HT1080 (cell line): ENCODE results near the gene PCLO. TPM values are rescaled to one million over a fixed set of nuclear protein-coding genes. Genes with fewer than 3 reads are reported as not detected.
"Not testable (repeated sequence)": the region's sequence is repeated elsewhere in the genome, so short reads cannot be mapped to it uniquely, and the experiment has no call there.

Source experiments
- DNase-seq: peaks from one replicate; pipeline ENCODE4 v3.0.0-alpha.2; 2015; ENCODE audit warnings: low read depth
- total RNA-seq: library from RNA; depleted of rRNA; stranded (reverse); fragments of >200 nt; shearing (Covaris generic); gene quantifications from 2 replicates; pipeline ENCODE4 v1.2.3, GENCODE V29; 2014

PCLO gene
- total RNA-seq, 1 experiment from 2014 or later, result 2.2 TPM

DNA sequence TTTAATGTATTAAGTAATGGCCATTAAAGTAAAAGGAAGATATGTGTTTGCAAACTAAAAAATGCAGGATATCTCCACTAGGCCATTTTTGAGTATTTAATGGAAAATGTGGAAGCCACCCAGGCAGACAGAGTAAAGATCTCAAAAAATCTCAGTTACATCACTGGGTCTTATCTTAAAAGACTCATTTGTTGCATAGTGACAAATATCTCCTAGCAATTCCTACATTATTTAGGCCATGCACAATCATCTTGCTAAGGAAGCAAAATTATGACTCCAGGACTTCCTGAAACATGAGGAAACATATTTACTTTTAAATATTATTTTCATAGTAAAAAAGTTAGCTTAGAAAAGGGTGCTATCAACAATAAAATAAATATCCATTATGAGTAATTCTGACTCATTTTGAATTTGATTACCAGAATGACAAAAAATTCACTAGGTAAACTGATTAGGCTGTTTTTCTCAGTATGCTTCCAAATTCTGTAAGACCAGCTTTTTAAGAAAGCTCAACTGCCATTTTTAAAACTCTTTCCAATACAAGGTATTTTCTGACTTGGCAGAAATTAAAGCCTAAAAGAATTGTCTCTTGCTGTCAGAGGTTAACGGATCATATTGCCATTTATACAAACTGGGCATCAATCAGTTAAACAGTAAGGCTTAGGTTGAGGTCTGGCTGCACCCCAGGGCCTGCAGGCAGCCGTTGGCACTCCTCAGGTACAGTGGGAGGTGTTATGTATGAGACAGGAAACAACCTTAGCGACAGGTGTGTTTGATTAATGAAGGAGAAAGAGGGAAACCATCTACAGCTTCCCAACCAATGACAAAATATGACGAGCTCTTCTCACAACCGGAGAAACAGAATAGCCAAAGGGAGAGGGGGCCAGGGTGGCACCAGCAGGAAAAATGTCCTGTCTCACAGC lies 31.8 kb downstream of the PCLO start:
- DNase-seq, result no peak

DNA sequence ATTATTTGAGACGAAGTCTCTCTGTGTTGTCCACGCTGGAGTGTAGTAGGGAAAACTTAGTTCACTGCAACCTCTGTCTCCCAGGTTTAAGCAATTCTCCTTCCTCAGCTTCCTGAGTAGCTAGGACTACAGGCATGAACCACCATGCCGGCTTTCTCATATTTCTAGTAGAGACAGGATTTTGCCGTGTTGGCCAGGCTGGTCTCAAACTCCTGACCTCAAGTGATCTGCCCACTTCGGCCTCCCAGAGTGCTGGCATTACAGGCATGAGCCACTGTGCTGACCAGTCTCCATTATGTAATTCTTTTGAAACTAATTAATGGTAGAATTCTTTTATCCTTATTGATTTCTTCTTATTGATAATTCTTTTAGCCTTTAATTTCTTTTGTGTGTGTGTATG lies 32.5 kb downstream of the PCLO start:
- DNase-seq, result no peak

DNA sequence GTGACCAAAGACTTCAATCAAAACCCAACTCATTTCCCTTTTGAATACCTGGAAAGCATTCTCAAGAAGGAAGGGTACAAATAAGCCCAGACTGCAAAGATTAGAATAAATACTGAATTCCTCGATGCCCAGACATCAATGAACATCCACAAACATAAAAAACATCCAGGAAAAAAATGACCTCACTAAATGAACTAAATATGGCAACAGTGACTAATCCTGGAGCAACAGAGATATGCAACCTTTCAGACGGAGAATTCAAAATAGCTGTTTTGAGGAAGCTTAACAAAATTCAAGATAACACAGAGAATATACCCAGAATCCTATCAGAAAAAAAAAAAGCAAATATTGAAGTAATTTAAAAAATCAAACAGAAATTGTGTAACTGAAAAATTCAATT lies 43.2 kb downstream of the PCLO start:
- no peak for DNase-seq

DNA sequence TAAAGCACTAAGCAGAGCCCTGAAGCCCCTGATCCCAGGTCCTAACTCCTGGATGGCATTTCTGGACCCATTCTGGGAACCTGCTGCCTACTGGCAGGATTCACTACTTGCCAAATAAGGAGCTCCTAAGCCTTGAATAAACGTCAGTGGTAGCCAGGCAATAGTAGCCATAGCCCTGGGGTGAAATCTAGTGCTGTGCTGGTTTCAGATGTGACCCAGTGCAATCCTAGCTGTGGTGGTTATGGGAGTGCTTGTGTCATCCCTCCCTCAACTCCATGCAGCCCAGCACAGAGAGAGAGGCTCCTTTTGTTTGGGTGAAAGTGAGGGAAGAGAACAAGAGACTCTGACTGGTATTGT lies 43.7 kb downstream of the PCLO start:
- DNase-seq, result no peak

DNA sequence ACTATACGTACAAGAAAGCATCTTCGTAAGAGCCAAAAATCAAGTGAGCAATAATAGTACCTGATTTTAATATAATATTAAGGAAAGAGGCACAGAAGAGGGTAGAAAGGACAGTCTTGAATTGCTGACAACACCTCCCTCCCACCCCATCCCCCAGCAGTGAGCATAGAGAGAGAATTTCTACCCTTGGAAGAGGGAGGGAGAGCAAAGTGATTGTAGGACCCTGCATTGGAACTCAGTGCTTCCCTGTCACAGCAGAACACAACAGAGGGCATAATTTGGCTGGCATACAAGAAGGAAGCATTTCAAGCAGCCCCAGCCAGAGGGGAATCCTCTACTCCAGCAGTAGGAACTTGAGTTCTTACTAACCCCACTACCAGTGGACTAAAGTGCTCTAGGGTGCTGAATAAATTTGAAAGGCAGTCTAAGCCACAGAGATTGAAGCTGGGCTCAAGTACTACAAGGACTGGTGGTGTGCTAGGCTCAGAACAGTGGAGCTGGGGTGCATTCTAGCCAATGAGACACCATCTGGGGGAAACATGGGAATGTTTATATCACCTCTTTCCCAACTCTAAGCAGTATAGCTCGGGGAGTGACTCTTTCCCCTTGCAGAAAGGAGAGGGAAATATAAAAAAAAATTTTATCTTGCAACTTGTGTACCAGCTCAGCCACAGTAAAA lies 44.2 kb downstream of the PCLO start:
- no peak for DNase-seq

DNA sequence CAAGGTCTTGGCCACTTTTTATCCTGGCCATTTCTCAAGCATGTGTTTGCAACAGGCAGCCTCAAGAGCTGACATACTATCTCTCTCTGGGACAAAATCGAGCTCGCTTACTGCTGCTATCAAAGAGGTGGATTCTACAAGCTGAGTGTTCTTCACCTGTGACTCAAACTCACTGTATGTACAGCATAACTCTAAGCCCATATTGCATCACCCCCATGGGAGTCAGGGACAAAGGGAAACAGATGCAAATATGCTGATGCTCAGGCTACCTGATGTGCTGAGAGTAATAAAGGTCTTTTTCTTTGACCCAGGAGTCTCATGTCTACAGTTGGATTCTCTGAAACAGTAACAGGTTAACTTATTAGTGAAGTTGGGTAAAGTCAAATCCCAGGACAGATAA lies 45.2 kb downstream of the PCLO start:
- DNase-seq, result no peak

DNA sequence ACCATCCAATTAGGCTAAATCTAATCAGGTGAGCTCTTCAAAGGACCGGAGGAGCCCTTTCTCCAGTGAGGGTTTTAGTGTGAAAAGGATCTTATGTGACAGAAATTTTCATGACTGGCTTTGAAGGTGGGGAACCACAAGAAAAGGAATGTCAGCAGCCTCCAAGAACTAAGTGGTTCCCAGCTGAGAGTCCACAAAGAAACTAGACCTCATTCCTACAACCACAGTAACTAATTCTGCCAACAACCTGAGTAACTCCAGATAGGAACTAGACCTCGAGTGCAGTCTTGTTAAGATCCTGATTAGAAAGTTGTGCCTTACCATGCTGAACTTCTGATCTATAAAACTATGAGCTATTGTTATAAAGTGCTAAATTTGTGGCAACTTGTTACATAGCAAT lies 51.3 kb downstream of the PCLO start:
- no peak for DNase-seq

DNA sequence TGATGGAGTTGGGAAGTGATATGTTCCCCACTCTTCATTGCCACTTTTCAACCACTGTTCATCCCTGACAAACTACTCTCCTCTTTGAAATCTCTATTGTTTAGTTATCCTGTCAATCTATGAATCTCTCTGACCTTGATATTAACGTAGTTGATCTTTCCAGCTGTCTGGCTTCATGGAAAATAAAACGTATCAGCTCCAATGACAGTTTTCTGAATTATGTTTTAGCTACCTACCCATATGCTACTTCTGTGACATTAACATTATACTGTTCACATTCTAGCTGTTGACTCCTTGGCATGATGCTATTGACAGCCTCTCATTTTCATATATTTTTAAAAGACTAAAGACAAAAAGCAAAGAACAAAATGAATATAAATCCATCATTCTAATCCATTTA lies 53.3 kb downstream of the PCLO start:
- DNase-seq, result no peak

DNA sequence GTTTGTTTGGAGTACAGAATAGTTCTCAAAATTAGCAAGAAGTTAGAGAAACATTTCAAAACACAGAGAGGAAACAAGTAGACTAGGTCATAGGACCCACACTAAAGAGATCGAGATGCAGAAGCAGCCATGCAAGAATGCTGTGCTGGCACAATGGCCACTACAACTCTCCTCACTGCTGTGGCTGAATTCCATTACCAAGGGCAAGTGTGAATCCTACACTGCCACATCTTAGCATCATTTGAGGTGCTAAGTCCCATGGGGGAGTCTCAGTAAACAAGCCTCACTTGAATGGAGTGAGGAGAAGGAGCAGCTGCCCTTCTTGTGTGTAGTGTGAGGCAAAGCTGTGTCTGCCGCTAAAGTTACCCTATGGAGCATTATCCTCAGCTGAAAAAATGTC lies 56.7 kb downstream of the PCLO start:
- DNase-seq, result no peak

DNA sequence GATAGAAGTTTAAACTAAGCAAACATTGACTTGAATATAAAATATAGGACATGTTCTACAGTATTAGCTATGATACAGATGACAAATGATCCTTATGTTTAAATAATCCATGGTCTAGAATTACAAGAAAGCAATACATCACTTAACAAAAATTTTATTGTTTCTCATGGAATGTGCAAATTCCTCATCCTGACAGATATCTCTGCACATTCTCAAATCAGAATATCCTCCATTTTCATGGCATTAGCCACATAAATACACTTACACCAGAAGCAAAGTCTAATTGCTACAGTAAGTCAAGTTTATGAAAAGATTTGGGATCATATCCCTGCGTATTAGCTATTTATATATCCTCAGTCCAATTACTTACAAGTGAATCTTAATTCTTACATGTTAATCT lies 57.6 kb downstream of the PCLO start:
- no peak for DNase-seq

DNA sequence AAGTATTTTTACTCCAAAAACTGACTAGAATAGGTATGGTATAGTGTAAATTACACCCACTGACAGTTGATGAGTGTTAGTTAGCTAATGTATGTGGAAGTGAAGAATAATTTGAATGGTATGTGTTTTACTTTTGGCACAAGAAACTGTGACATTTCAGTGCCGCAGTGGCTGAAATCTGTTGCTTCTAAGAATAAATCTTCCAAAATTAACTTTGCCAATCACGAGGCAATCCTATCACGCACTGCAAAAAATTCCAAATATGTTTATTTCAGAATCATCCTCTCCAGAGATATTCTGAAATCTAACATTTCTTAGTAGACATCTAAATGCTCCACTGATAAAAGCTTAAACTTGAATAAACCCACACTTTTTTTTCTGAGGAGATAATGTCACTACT lies 61.2 kb downstream of the PCLO start:
- no peak for DNase-seq

DNA sequence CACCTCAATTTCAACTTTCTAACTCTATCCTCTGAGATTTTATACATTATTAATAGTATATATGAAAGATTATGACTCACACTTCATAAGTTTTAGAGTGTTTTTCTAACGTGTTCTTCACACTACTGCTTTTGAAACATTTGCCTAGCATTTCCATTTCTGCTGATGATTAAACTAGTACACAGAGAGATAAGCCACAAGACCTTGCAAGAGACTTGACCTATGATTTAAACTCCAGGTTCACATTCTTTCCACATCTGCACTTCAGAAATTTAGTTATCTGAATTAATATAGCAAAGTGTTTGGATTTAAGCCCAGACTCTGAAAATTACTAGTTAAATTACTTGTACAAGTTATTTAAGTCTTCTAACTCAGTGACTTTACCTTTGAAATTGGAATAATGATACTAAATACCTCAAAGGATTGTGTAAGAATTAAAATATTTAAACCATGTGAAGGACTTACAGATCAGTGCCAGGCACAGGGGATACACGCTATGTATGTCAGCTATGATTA lies 66.6 kb downstream of the PCLO start:
- no peak for DNase-seq

DNA sequence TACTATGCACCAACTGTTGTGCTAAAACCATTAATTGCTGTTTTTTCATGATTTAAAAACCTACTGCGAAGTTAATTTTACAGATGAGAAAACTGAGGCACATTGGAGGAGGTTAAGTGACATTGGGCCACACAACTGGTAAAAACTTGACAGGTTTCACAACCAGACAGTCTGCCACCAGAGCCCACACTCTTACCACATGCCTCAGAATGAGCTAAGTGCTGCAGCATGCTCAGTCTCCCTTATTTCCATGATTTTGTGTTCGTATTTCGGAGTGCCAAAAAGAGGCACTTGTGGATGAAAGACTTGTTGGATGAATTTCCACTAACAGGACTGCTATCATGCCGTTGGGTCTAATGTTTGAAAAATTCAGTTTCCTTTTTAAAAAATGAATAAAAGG lies 77.4 kb downstream of the PCLO start:
- no peak for DNase-seq

DNA sequence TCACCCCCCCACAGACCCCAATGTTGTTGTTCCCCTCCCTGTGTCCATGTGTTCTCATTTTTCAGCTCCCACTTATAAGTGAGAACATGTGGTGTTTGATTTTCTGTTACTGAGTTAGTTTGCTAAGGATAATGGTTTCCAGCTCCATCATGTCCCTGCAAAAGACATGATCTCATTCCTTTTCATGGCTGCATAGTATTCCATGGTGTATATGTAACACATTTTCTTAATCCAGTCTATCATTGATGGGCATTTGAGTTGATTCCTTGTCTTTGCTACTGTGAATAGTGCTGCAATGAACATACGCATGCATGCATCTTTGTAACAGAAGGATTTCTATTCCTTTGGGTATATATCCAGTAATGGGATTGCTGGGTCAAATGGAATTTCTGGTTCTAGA lies 82.8 kb downstream of the PCLO start:
- DNase-seq, result not testable (repeated sequence)

DNA sequence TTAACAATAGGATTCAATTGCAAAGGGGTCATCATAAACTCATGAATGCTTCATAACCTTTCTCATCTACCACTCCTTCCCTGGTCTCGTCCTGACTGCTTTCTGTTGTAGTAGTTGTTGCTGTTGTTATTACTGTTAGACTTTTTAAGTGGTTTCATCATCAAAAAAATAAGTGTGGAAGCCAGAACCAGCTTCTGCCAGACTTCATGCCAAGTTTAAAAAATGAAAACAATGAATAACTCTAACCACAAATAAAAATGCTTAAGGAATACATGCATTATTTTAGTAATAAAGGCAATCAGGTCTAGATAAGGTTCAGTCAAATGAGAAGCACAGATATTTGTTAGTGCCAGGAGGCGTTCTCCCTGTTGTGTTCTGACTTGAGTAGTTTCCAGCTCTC lies 85.4 kb downstream of the PCLO start:
- no peak for DNase-seq

DNA sequence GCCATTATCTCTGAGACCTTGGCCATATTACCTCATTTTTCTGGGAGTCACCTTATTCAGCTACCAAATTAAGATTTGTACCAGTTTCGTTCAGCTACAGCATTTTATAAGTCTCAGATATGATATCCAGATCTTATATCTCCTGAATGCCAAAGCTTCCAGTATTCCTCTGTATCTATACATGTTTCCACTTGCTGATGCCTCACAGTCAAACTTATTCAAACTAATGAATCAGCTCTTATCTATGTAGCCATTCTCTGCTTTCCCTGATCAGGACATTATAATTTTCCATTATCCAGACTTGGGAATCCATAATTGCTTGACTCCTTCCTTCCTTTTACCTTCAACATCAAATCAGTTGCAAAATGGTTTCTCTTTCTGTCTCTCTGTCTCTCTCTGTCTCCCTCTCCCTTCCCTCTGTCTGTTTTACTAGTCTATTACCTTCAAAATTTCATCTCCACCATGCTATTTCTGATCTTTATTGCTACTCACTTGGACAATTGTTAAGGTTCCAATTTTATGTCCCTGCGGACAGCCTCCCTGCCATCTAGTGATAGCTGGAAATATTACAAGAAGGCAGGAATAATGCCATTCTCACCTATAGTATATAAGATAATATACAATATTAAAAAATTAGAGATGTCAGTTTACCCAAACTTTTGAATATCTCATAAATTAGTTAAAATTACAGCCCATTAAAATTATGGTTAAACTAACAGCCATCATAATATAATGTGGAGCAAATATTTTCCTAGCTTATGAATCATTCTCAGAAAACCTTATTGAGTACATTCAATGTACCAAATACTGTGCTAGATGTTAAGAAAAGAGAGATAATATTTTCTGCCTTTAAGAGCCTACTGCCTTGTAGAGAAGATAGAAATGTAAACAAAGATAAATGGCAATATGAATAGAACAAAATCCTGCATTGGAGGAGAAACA lies 89.8 kb downstream of the PCLO start:
- no peak for DNase-seq

DNA sequence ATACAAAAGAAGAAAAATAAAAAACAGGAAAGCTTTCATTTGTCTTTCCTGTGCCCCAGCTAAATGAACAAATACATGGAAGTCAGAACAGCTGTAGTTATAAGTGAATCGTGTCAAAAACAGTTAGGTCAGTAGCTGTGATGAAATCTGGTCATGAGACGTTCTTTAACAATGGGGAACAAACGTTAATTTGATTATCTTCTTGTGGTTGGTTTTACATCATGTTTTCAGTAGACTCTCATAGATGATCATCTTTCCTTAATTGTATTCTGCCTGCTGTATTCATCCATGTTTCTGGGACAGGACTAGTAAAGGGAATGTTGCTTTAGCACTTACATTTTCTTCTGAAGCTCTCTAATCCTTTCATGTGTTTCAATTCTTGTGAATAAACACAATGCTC lies 97.0 kb downstream of the PCLO start:
- no peak for DNase-seq

DNA sequence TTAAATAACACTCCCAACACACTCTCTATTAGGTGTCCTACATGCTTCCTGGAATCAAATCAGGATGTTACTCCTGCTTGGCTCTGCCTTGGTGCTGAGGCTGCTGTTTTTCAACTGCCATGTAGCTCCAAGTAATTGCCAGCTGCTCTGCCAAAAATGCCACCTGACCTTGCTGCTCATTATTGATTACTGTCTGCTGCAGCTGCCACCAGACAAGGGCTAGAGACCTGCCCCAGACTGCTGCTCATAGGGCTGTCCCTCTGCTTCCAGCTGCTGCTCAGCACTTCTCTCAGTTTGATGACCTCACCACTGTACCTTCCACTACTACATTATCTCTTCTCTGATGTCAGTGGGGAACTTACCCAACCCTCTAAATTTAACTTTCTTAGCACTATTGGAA lies 102.5 kb downstream of the PCLO start:
- no peak for DNase-seq

DNA sequence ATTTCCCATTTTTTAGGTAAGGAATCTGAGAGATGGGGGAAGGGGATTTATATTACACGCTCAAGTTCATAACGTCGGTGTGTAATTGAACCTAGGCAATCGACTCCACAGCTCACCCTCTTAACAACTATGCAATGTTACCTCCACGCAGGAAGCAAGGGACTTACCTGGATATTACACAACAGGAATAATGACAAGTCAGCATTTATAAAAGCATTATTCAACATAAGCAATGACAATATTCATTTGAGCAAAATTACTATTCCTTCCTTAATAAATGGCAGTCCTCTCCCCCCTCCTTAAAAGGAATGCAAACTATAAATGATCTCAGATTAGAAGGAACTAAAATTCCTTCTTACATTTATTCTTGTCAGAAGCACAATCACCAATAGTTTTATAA lies 104.0 kb downstream of the PCLO start:
- DNase-seq, result no peak

DNA sequence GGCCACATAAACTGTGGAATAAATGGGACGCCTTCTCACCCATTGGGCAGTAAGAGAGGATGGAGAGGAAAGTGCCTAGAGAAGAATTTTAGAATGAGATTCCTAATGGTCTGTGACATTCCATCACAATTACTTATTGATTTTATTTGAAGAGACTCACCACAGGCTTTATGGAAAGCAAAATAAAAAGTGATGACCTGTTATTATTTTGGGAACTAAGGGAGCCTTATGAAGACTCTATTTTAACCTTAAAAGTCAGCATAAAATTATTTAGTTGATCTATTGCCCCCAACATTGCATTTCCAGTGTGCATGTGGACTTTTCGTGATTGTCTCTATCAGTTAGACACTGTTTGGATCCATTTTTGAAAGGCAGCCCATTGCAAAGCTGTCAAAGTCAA lies 107.5 kb downstream of the PCLO start:
- no peak for DNase-seq

DNA sequence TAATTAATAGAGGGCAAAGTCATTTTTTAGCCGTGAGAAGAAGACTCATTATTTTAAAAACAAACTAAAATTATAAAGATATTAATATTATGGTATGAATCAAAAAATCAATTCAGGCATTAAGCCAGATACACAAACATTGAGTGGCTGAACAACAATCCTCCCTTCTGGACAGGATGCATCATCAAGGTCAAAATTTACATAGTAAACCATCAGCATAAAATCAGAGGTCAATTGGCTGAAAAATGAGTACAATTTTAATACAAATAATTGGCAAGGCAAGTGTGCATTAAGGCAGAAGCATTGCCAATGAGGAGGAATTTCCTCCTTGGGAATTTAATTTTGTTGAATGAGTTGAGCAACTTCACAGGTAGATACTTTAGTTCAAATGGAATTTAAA lies 108.2 kb downstream of the PCLO start:
- no peak for DNase-seq

DNA sequence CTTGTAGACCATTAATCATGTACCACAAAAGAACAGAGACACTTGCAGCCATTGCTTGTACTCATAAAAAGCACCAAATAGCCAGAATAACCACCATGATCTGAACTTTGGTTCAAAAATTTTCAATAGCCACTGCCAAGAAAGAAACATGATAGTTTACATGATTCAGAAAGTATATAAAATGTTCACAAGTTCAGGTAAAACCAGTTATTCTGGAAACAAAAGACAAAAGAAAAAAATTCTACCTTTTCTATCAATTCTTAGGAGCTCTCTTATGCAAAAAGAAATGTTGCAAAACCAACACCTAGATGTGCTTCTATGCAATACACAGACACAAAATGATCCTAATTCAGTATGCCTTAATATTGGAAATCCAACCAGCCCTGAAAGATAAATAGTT lies 108.7 kb downstream of the PCLO start:
- no peak for DNase-seq
